ENCODE measurements around the gene ASB8.

Gene ASB8

GRCh38 chr12:48192861-48193260 is 35.5 kb upstream of the ASB8 start:
- Histone ChIP-seq H3K9me3 (replicated peaks; ENCODE audit: insufficient read depth, low read length) (no peaks in the 10 kb centered on the region), H3K4me3 (ENCODE audit: low read length) (no peak overlapping the region), H3K27me3 (replicated peaks; ENCODE audit: insufficient read depth, low read length) (no peaks in the 10 kb centered on the region), H3K9ac (ENCODE audit: low read length) (no peak overlapping the region), H3F3A (ENCODE audit: insufficient read depth, low read length) (peaks cover 10% of the 10 kb centered on the region), H3K4me1 (ENCODE audit: low read length) (no peaks in the 10 kb centered on the region), H3K36me3 (replicated peaks; ENCODE audit: insufficient read depth, low read length) (no peaks in the 10 kb centered on the region), H3K9me2 (replicated peaks; ENCODE audit: insufficient read depth, low read length) (no peaks in the 10 kb centered on the region), H3K79me2 (ENCODE audit: low read length) (no peaks in the 10 kb centered on the region), H2AFZ (ENCODE audit: low read length) (no peak overlapping the region), H3K27ac (ENCODE audit: low read length) (no peak overlapping the region), H4K20me1 (ENCODE audit: insufficient read depth, low read length) (no peaks in the 10 kb centered on the region), H3K4me2 (ENCODE audit: low read depth, low read length) (no peak overlapping the region)
- TF ChIP-seq, protein P1, sequence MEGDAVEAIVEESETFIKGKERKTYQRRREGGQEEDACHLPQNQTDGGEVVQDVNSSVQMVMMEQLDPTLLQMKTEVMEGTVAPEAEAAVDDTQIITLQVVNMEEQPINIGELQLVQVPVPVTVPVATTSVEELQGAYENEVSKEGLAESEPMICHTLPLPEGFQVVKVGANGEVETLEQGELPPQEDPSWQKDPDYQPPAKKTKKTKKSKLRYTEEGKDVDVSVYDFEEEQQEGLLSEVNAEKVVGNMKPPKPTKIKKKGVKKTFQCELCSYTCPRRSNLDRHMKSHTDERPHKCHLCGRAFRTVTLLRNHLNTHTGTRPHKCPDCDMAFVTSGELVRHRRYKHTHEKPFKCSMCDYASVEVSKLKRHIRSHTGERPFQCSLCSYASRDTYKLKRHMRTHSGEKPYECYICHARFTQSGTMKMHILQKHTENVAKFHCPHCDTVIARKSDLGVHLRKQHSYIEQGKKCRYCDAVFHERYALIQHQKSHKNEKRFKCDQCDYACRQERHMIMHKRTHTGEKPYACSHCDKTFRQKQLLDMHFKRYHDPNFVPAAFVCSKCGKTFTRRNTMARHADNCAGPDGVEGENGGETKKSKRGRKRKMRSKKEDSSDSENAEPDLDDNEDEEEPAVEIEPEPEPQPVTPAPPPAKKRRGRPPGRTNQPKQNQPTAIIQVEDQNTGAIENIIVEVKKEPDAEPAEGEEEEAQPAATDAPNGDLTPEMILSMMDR (IDR thresholded peaks at IDR 0.05; ENCODE audit: low read length), result no peak
- TF ChIP-seq EZH2 (optimal IDR thresholded peaks at IDR 0.05; ENCODE audit: low read depth, low read length) (no peak), EZH2phosphoT487 (IDR thresholded peaks at IDR 0.05; ENCODE audit: low read length) (no peak)
- no peak for DNase-seq

DNA sequence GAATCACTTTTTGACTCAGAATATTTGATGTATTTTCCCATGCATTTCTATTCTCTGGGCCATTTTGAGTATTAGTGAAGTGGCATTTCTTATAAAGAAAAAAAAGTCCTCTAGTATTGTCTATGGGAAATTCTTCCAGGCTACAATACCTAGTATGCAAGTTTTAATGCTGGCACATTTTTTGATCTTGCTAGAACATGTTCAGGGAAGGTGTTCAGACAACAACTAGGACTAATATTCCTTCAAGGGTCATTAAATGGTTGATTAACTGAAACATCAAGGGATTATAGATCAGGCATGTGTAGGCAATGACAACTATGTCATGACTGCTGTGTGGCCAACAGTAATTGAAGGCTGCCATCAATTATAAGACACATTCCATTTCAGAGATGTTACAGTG is 33.8 kb upstream of the ASB8 start:
- TF ChIP-seq EZH2phosphoT487 (IDR thresholded peaks at IDR 0.05; ENCODE audit: low read length), result no peak
- TF ChIP-seq, protein P1 (IDR thresholded peaks at IDR 0.05; ENCODE audit: low read length), result no peak
- TF ChIP-seq EZH2 (optimal IDR thresholded peaks at IDR 0.05; ENCODE audit: low read depth, low read length), result no peak

GRCh38 chr12:48189331-48190125 is 32.2 kb upstream of the ASB8 start:
- Histone ChIP-seq H3K36me3 (replicated peaks; ENCODE audit: insufficient read depth, low read length) (no peaks in the 10 kb centered on the region), H3K79me2 (ENCODE audit: low read length) (no peaks in the 10 kb centered on the region), H3K9ac (ENCODE audit: low read length) (no peak overlapping the region), H3F3A (ENCODE audit: insufficient read depth, low read length) (no peaks in the 10 kb centered on the region), H3K4me2 (ENCODE audit: low read depth, low read length) (no peak overlapping the region), H3K4me3 (ENCODE audit: low read length) (no peak overlapping the region), H3K9me3 (replicated peaks; ENCODE audit: insufficient read depth, low read length) (no peaks in the 10 kb centered on the region), H3K9me2 (replicated peaks; ENCODE audit: insufficient read depth, low read length) (no peaks in the 10 kb centered on the region), H3K4me1 (ENCODE audit: low read length) (no peaks in the 10 kb centered on the region), H2AFZ (ENCODE audit: low read length) (no peak overlapping the region), H3K27ac (ENCODE audit: low read length) (no peak overlapping the region), H3K27me3 (replicated peaks; ENCODE audit: insufficient read depth, low read length) (peaks cover 11% of the 10 kb centered on the region), H4K20me1 (ENCODE audit: insufficient read depth, low read length) (no peaks in the 10 kb centered on the region)
- TF ChIP-seq EZH2 (optimal IDR thresholded peaks at IDR 0.05; ENCODE audit: low read depth, low read length), result no peak
- TF ChIP-seq, protein P1 (IDR thresholded peaks at IDR 0.05; ENCODE audit: low read length), result peak; percentile 87
- peak; percentile 71 for DNase-seq

More for the DNA sequence above, 33.8 kb upstream of the ASB8 start:
- DNase-seq, result no peak
- Histone ChIP-seq H3K4me3 (ENCODE audit: low read length) (no peak overlapping the region), H3K9ac (ENCODE audit: low read length) (no peak overlapping the region), H3K4me1 (ENCODE audit: low read length) (no peaks in the 10 kb centered on the region), H4K20me1 (ENCODE audit: insufficient read depth, low read length) (no peaks in the 10 kb centered on the region), H3K27me3 (replicated peaks; ENCODE audit: insufficient read depth, low read length) (no peaks in the 10 kb centered on the region), H3K36me3 (replicated peaks; ENCODE audit: insufficient read depth, low read length) (no peaks in the 10 kb centered on the region), H3K9me2 (replicated peaks; ENCODE audit: insufficient read depth, low read length) (no peaks in the 10 kb centered on the region), H3K4me2 (ENCODE audit: low read depth, low read length) (no peak overlapping the region), H3K79me2 (ENCODE audit: low read length) (no peaks in the 10 kb centered on the region), H3K27ac (ENCODE audit: low read length) (no peak overlapping the region), H3F3A (ENCODE audit: insufficient read depth, low read length) (no peaks in the 10 kb centered on the region), H2AFZ (ENCODE audit: low read length) (no peak overlapping the region), H3K9me3 (replicated peaks; ENCODE audit: insufficient read depth, low read length) (no peaks in the 10 kb centered on the region)
